HepG2 (cell line): ENCODE results near the gene WDR86. TPM values are rescaled to one million over a fixed set of nuclear protein-coding genes. Genes with fewer than 3 reads are reported as not detected.

Experiments
- ATF7 ChIP-seq, 2 experiments: fragments of 450-650 bp in 1 of 2; sonication (generic) in 1 of 2; formaldehyde crosslinking in 1 of 2; IDR thresholded peaks; 2 replicates each; pipeline versions ENCODE4 v1.4.0 to v1.6.1; 2016 to 2020; ENCODE audit warnings: antibody characterized with exemption in 1 of 2, mild to moderate bottlenecking in 1 of 2, missing genetic modification reagents in 1 of 2
- DMAP1 ChIP-seq: IDR thresholded peaks from 2 replicates; pipeline ENCODE4 v1.6.1; 2016
- EED ChIP-seq: sonication (generic); formaldehyde crosslinking; IDR thresholded peaks from 2 replicates; pipeline ENCODE4 v1.5.0; 2020; ENCODE audit warnings: mild to moderate bottlenecking, missing genetic modification reagents
- EZH2 ChIP-seq: conservative IDR thresholded peaks from 2 replicates; pipeline ENCODE4 v1.6.1; 2012; ENCODE audit warnings: mild to moderate bottlenecking, low read depth, low read length, moderate library complexity
- FUBP1 ChIP-seq: sonication (generic); formaldehyde crosslinking; IDR thresholded peaks from 2 replicates; pipeline ENCODE4 v1.5.1; 2020; ENCODE audit warnings: missing genetic modification reagents, mild to moderate bottlenecking, borderline replicate concordance
- HNF1B ChIP-seq: sonication (generic); formaldehyde crosslinking; IDR thresholded peaks from 2 replicates; pipeline ENCODE4 v1.5.1; 2020; ENCODE audit warnings: mild to moderate bottlenecking, moderate library complexity, missing genetic modification reagents
- HOXA9 ChIP-seq: sonication (generic); formaldehyde crosslinking; IDR thresholded peaks from 2 replicates; pipeline ENCODE4 v1.8.1; 2022; ENCODE audit warnings: missing genetic modification reagents, mild to moderate bottlenecking, moderate library complexity, borderline replicate concordance
- IRF2 ChIP-seq: IDR thresholded peaks from 2 replicates; pipeline ENCODE4 v1.6.1; 2018; ENCODE audit warnings: missing genetic modification reagents, missing compliant biosample characterization
- MXD3 ChIP-seq: IDR thresholded peaks from 2 replicates; pipeline ENCODE4 v1.6.1; 2016; ENCODE audit warnings: mild to moderate bottlenecking, missing biosample characterization, missing genetic modification reagents
- NFE2L1 ChIP-seq: sonication (generic); formaldehyde crosslinking; IDR thresholded peaks from 2 replicates; pipeline ENCODE4 v1.4.0; 2020; ENCODE audit warnings: missing genetic modification reagents, mild to moderate bottlenecking, borderline replicate concordance
- POLR2A ChIP-seq, 2 experiments: IDR thresholded peaks; 2 replicates each; pipeline ENCODE4 v1.6.1; 2011; ENCODE audit warnings: low read depth in 2 of 2, low read length in 2 of 2, mild to moderate bottlenecking in 1 of 2, moderate library complexity in 1 of 2; ENCODE audit not compliant: insufficient read depth in 1 of 2
- RARG ChIP-seq: sonication (generic); formaldehyde crosslinking; IDR thresholded peaks from 2 replicates; pipeline ENCODE4 v1.4.0; 2020; ENCODE audit warnings: low read depth, mild to moderate bottlenecking, missing genetic modification reagents
- RBAK ChIP-seq: sonication (generic); formaldehyde crosslinking; IDR thresholded peaks from 2 replicates; pipeline ENCODE4 v1.5.1; 2020; ENCODE audit warnings: mild to moderate bottlenecking, missing genetic modification reagents
- TFDP2 ChIP-seq: sonication (generic); formaldehyde crosslinking; IDR thresholded peaks from 2 replicates; pipeline ENCODE4 v1.4.0; 2020; ENCODE audit warnings: missing genetic modification reagents
- WIZ ChIP-seq: sonication (generic); formaldehyde crosslinking; IDR thresholded peaks from 2 replicates; pipeline ENCODE4 v1.5.1; 2020; ENCODE audit warnings: mild to moderate bottlenecking, missing genetic modification reagents
- ZBTB10 ChIP-seq: sonication (generic); formaldehyde crosslinking; IDR thresholded peaks from 2 replicates; pipeline ENCODE4 v1.4.0; 2020; ENCODE audit warnings: missing genetic modification reagents, borderline replicate concordance
- ZNF770 ChIP-seq: sonication (generic); formaldehyde crosslinking; IDR thresholded peaks from 2 replicates; pipeline ENCODE4 v1.5.0; 2020; ENCODE audit warnings: mild to moderate bottlenecking, missing genetic modification reagents
- ZNF879 ChIP-seq: sonication (generic); formaldehyde crosslinking; IDR thresholded peaks from 2 replicates; pipeline ENCODE4 v1.8.1; 2023; ENCODE audit warnings: missing genetic modification reagents
- ZSCAN20 ChIP-seq: sonication (generic); formaldehyde crosslinking; IDR thresholded peaks from 2 replicates; pipeline ENCODE4 v1.4.0; 2020; ENCODE audit warnings: missing genetic modification reagents, mild to moderate bottlenecking, borderline replicate concordance
- polyA plus RNA-seq, 8 experiments: library from polyadenylated mRNA; depleted of rRNA in 3 of 8; stranded (reverse) in 7 of 8; unstranded in 1 of 8; fragments of >200 nt; fragmentation: Illumina TruSeq in 4 of 8; extraction: Trizol in 4 of 8; gene quantifications; 2 replicates each; pipeline versions ENCODE4 v1.2.1 to v1.2.3, GENCODE V29; 2011 to 2016; ENCODE audit warnings: low read depth in 4 of 8, missing spikeins in 1 of 8, mixed read lengths in 1 of 8; ENCODE audit not compliant: insufficient read depth in 1 of 8
- total RNA-seq, 5 experiments: library from RNA; depleted of rRNA; stranded (reverse); fragments of >200 nt; fragmentation: Illumina TruSeq; extraction: Trizol; gene quantifications; 2 replicates each; pipeline ENCODE4 v1.2.3, GENCODE V29; 2016; ENCODE audit warnings: low read depth in 1 of 5

The WDR86 gene
- total and polyA plus RNA-seq, 2 of the 13 experiments (the other 11 are each of a cell fraction or from before 2014, with no cell fraction given) = 0.11 to 2.9 TPM

- TF ChIP-seq TFDP2 (CRISPR knock-in tag) (peak; percentile 79), NFE2L1 (CRISPR knock-in tag) (no peak), POLR2A (IDR thresholded peaks at IDR 0.05; ENCODE audit: insufficient read depth in 1 of 2, low read depth in 2 of 2, low read length in 2 of 2) (peak; percentile 65 to 91), WIZ (no peak), HNF1B (no peak), MXD3 (CRISPR knock-in tag) (no peak), RARG (CRISPR knock-in tag) (no peak), HOXA9 (no peak), ZSCAN20 (CRISPR knock-in tag) (no peak), ZNF770 (CRISPR knock-in tag) (peak; percentile 58; the same call in 1 of the 2 replicates), EZH2 (no peak), ATF7 (IDR thresholded peaks at IDR 0.05) (no peak), ATF7 (CRISPR knock-in tag; IDR thresholded peaks at IDR 0.05) (peak; percentile 73), FUBP1 (CRISPR knock-in tag) (no peak), ZNF879 (CRISPR knock-in tag) (no peak), ZBTB10 (CRISPR knock-in tag) (no peak), RBAK (CRISPR knock-in tag) (no peak), IRF2 (CRISPR knock-in tag) (0 out of 2 replicates have a peak, but pooled peaks have one; percentile 22), DMAP1 (CRISPR knock-in tag) (peak; percentile 69; the same call in 1 of the 2 replicates), EED (CRISPR knock-in tag) (no peak)
These were observed 68.3 kb downstream of the WDR86 start, which contains the start of gene NUB1 (continued) for GRCh38 chr7:151341357-151342101.
